Heart left ventricle (tissue), 13 donors: ENCODE results near the gene RTP1.

ENCODE experiments used
- POLR2A ChIP-seq, 2 donors: fragments of 450-650 bp; IDR thresholded peaks; one replicate each; pipeline ENCODE4 v1.6.1; 2017; ENCODE audit warnings: antibody characterized with exemption in 2 of 2, mild to moderate bottlenecking in 2 of 2, moderate library complexity in 2 of 2
- TF ChIP-seq, protein P1 (sequence below), 12 donors: fragments of 200-600 bp; sonication (generic) in 4 of 12; IDR thresholded peaks; one replicate each; pipeline versions ENCODE4 v1.5.0 to v1.8.0; 2018 to 2022; ENCODE audit warnings: antibody characterized with exemption in 12 of 12, mild to moderate bottlenecking in 5 of 12
- donor health status: ischemic (EF 13 %, LVEDD 7.1; RV severe dilation, severe dysfunction).
- donor health status: DM: no; HTN: yes; CAD: no.
- donor health status: DM: no; HTN: no; CAD: no.
- donor health status: ischemic (EF 25% LVEDD 6.9; RV normal size, moderate dysfunction).
- donor health status: ischemic (EF 25% LVEDD 5.7; RV mildly dilated, moderate dysfunction).
- donor health status: ischemic (EF 35%, LVEDD 5.7; RV mildly dilated, moderate dysfunction).
- donor health status: nonischemic (EF 11% LVEDD 7.7; RV severe dilation, severe dysfunction).
- donor health status: DM: yes; HTN: yes; CAD: no.
- donor health status: PGD.
- donor health status: ischemic (EF 29% LVEDD 5.4; RV normal size, mild dysfunction).
- donor health status: nonischemic (EF 23%, LVEDD 6.1; RV moderate dilation, normal function).

DNA sequence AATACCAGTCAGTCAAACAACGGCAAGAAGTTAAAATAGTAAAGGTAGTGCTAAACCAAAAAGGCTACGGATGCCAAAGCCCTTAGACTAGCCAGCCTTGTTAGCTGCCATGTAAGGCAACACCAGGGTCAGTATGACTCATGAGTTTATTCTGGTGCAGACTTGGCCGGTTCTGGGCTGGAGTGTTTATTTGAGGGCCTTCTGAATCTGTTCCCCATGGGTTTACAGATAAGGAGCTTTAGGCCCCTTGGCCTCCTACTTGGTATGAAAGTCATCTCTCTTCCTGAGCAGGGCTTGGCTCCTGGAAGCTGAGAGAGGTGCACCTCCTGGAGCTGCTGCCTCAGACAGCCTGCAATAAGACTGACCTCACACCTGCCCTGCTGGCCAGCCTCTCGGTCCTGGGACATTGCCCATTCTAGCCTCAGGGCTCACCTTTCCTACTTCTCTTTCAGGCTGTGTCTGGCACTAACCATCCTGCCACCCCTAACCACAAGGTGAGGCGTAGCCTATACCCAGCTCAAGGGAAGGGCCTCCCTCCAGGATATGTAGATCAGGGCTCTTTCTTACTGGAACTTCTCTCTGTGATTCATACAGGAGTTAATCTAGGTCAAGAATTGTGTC is 10.4 kb upstream of the RTP1 start:
- TF ChIP-seq POLR2A (IDR thresholded peaks at IDR 0.05) = no peak
- TF ChIP-seq, protein P1, sequence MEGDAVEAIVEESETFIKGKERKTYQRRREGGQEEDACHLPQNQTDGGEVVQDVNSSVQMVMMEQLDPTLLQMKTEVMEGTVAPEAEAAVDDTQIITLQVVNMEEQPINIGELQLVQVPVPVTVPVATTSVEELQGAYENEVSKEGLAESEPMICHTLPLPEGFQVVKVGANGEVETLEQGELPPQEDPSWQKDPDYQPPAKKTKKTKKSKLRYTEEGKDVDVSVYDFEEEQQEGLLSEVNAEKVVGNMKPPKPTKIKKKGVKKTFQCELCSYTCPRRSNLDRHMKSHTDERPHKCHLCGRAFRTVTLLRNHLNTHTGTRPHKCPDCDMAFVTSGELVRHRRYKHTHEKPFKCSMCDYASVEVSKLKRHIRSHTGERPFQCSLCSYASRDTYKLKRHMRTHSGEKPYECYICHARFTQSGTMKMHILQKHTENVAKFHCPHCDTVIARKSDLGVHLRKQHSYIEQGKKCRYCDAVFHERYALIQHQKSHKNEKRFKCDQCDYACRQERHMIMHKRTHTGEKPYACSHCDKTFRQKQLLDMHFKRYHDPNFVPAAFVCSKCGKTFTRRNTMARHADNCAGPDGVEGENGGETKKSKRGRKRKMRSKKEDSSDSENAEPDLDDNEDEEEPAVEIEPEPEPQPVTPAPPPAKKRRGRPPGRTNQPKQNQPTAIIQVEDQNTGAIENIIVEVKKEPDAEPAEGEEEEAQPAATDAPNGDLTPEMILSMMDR (IDR thresholded peaks at IDR 0.05) = no peak
